ENCODE measurements around the gene ATG16L1. TPM values are rescaled to one million over a fixed set of nuclear protein-coding genes. Genes with fewer than 3 reads are reported as not detected.
A peak's percentile ranks its signal among the peaks of the same experiment; 100 is the strongest.

Gene ATG16L1
- total and polyA plus RNA-seq, 10 of the 15 experiments (the other 5 are each of a cell fraction or from before 2014, with no cell fraction given), result 5.2 to 26.6 (median 15.6) TPM

DNA sequence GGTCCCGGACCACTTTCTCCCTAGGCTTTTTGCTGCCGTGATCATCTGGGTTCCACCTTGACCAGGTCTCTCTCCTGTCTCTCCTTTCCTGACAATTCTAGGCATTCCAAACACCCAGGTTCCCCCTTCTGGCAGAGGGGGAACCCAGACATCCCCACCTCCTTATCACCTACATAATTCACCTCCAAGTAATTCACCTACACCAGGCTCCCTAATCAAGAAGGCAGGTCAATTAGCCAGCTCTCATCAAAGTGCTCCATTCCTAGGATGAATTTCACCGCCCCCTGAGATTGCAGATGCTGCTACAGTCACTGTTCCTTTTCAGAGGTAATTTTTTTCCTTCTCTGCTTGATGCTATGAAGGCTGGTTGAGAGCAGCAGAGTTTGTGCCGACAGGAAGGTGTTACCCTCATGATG, 42.3 kb upstream of the ATG16L1 start:
- TF ChIP-seq NR2C2 (IDR thresholded peaks at IDR 0.05; ENCODE audit: borderline replicate concordance, control insufficient read depth, insufficient read length, low read depth), result no peak
- TF ChIP-seq NBN (IDR thresholded peaks at IDR 0.05), result no peak
- 0 out of 2 replicates have a peak, but pooled peaks have one; percentile 34 for TF ChIP-seq POLR2AphosphoS2 (IDR thresholded peaks at IDR 0.05; ENCODE audit: low read depth, low read length)
- no peak for TF ChIP-seq SPI1 (IDR thresholded peaks at IDR 0.05; ENCODE audit: borderline replicate concordance, insufficient read depth, low read depth, low read length)
- TF ChIP-seq ZBTB33 (IDR thresholded peaks at IDR 0.05), result no peak
- no peak for TF ChIP-seq ZNF592 (IDR thresholded peaks at IDR 0.05)
- no peak for TF ChIP-seq PAX5 (IDR thresholded peaks at IDR 0.05; ENCODE audit: borderline replicate concordance, low read depth, low read length)
- Histone ChIP-seq H3K79me2 (ENCODE audit: control insufficient read depth, insufficient read depth, low read length) (no peaks in the 10 kb centered on the region), H3K36me3 (ENCODE audit: control insufficient read depth in 2 of 2, insufficient read depth in 2 of 2, low read length in 1 of 2) (peaks cover 15 to 22% of the 10 kb centered on the region in 2 experiments), H3K27me3 (replicated peaks in 1 of 2; ENCODE audit: control insufficient read depth in 2 of 2, insufficient read depth in 2 of 2, low read length in 1 of 2) (no peaks in the 10 kb centered on the region), H4K20me1 (ENCODE audit: control insufficient read depth, insufficient read depth) (no peaks in the 10 kb centered on the region), H3K9ac (ENCODE audit: control insufficient read depth, insufficient read depth, low read length) (no peak overlapping the region), H3K9me3 (replicated peaks; ENCODE audit: control insufficient read depth, insufficient read depth, low read length) (no peaks in the 10 kb centered on the region), H3K4me1 (ENCODE audit: control insufficient read depth, insufficient read depth, low read length) (no peaks in the 10 kb centered on the region; the same call in 1 of the 2 replicates), H3K27ac (ENCODE audit: control insufficient read depth, insufficient read depth) (no peak overlapping the region), H3K4me3 (no peak overlapping the region), H2AFZ (ENCODE audit: control insufficient read depth, low read depth, low read length) (no peak overlapping the region), H3K4me2 (ENCODE audit: control insufficient read depth, insufficient read depth) (no peak overlapping the region)
- DNase-seq (ENCODE audit: low read depth, low spot score) (no peak), ATAC-seq (no peak), FAIRE-seq (no peak)
- RAD21 ChIA-PET (ENCODE audit: unreplicated experiment), result no interaction called here
- 97% methylated on average over 4 of the region's 4 CpGs for WGBS (ENCODE audit: insufficient coverage, insufficient replicate concordance, low lambda C conversion rate, missing lambda C conversion rate)
- intact Hi-C loops (cut with micrococcal nuclease; ENCODE audit: unreplicated experiment), result no loop called here
- in situ Hi-C loops (cut with MboI), result no loop called here
- SMC1A ChIA-PET (ENCODE audit: uncharacterized antibody, unreplicated experiment), result interaction anchor here (1.1 kb wide), 1 partner anchor 9 kb away, joined by 5 read pairs; no protein-coding TSS in a partner anchor
- CTCF ChIA-PET, result interaction anchor here (0.7 to 1.8 kb wide), 3 partner anchors 9 to 155 kb away, joined by 3 to 4 read pairs (median 3); no protein-coding TSS in a partner anchor
- POLR2A ChIA-PET, result no interaction called here
- BruUV-seq (replicated peaks), result no TSS peak
